GM12878 (cell line): ENCODE results near the gene PPCS. TPM values are rescaled to one million over a fixed set of nuclear protein-coding genes. Genes with fewer than 3 reads are reported as not detected.

Experiments
- ATAC-seq: fragments of 200-7000 bp; cut with Tn5 transposase; 3 replicates; pipeline ENCODE4 v1.9.1; 2020; ENCODE audit warnings: mild to moderate bottlenecking, moderate library complexity
- BruUV-seq: library from RNA; stranded (reverse); fragments of 400-500 nt; replicated peaks from 2 replicates; lab custom pipeline; 2021; lab: Mats Ljungman, UMichigan
- CTCF ChIA-PET: fragments of 300-600 bp; sonication (Branson Sonifier 250); formaldehyde crosslinking; extraction: SDS; loops from one replicate; lab custom pipeline; 2021; ENCODE audit warnings: inconsistent platforms; lab: Yijun Ruan, JAX
- POLR2A ChIA-PET: fragments of 350-600 bp; formaldehyde crosslinking; extraction: SDS; loops from one replicate; lab custom pipeline; 2021; ENCODE audit warnings: inconsistent platforms; lab: Charles Lee
- RAD21 ChIA-PET: fragments of 300-600 bp; sonication (Branson Sonifier 250); formaldehyde crosslinking; loops from one replicate; lab custom pipeline; 2023; ENCODE audit warnings: antibody characterized with exemption; ENCODE audit not compliant: unreplicated experiment; lab: Charles Lee
- SMC1A ChIA-PET: fragments of 300-600 bp; sonication (Branson Sonifier 250); formaldehyde crosslinking; loops from one replicate; lab custom pipeline; 2023; ENCODE audit not compliant: unreplicated experiment, uncharacterized antibody; lab: Charles Lee
- DNase-seq: peaks from one replicate; pipeline ENCODE4 v3.0.0-alpha.2; 2011; ENCODE audit warnings: low read depth, low spot score
- FAIRE-seq: peaks from 3 replicates; lab custom pipeline; 2011; peaks lifted over from hg19 to GRCh38; lab: Jason Lieb, UNC
- H2AFZ ChIP-seq: 2 replicates; pipeline ENCODE4 v1.6.0; 2011; ENCODE audit warnings: low read depth, low read length, control low read depth; ENCODE audit not compliant: control insufficient read depth
- H3K27ac ChIP-seq: 2 replicates; pipeline ENCODE4 v1.5.1; 2011; ENCODE audit warnings: control low read depth; ENCODE audit not compliant: control insufficient read depth, insufficient read depth
- H3K27me3 ChIP-seq, 2 experiments: replicated peaks in 1 of 2; 2 replicates each; pipeline versions ENCODE4 v1.6.0 to v1.6.1; 2011; ENCODE audit warnings: low read length in 1 of 2; ENCODE audit not compliant: control insufficient read depth in 2 of 2, insufficient read depth in 2 of 2
- H3K36me3 ChIP-seq, 2 experiments: 2 replicates each; pipeline ENCODE4 v1.5.1; 2011; ENCODE audit warnings: low read length in 1 of 2; ENCODE audit not compliant: control insufficient read depth in 2 of 2, insufficient read depth in 2 of 2
- H3K4me1 ChIP-seq: 2 replicates; pipeline ENCODE4 v1.6.1; 2011; ENCODE audit warnings: mild to moderate bottlenecking, low read length, moderate library complexity, mixed read lengths; ENCODE audit not compliant: control insufficient read depth, insufficient read depth
- H3K4me2 ChIP-seq: 2 replicates; pipeline ENCODE4 v1.6.0; 2011; ENCODE audit warnings: control low read depth; ENCODE audit not compliant: control insufficient read depth, insufficient read depth
- H3K4me3 ChIP-seq: fragments of 200-600 bp; sonication (generic); 2 replicates; pipeline ENCODE4 v1.5.1; 2016
- H3K79me2 ChIP-seq: 2 replicates; pipeline ENCODE4 v1.6.0; 2011; ENCODE audit warnings: low read length; ENCODE audit not compliant: control insufficient read depth, insufficient read depth
- H3K9ac ChIP-seq: 2 replicates; pipeline ENCODE4 v1.8.0; 2011; ENCODE audit warnings: low read length, control low read depth, mixed read lengths; ENCODE audit not compliant: control insufficient read depth, insufficient read depth
- H3K9me3 ChIP-seq: replicated peaks from 3 replicates; pipeline ENCODE4 v1.5.1; 2011; ENCODE audit warnings: mild to moderate bottlenecking, low read length; ENCODE audit not compliant: control insufficient read depth, insufficient read depth
- H4K20me1 ChIP-seq: 2 replicates; pipeline ENCODE4 v1.6.0; 2011; ENCODE audit not compliant: control insufficient read depth, insufficient read depth
- BMI1 ChIP-seq: fragments of 450-650 bp; IDR thresholded peaks from 2 replicates; pipeline ENCODE4 v1.6.1; 2016; ENCODE audit warnings: mild to moderate bottlenecking, moderate library complexity, borderline replicate concordance
- FOXK2 ChIP-seq: fragments of 450-650 bp; IDR thresholded peaks from 2 replicates; pipeline ENCODE4 v1.6.1; 2017; ENCODE audit warnings: mild to moderate bottlenecking, moderate library complexity
- MTA2 ChIP-seq: fragments of 450-650 bp; IDR thresholded peaks from 2 replicates; pipeline ENCODE4 v1.6.1; 2016; ENCODE audit warnings: low read depth, mild to moderate bottlenecking, moderate library complexity
- NBN ChIP-seq: fragments of 450-650 bp; IDR thresholded peaks from 2 replicates; pipeline ENCODE4 v1.6.1; 2016
- PKNOX1 ChIP-seq: fragments of 450-650 bp; IDR thresholded peaks from 2 replicates; pipeline ENCODE4 v1.6.1; 2016; ENCODE audit warnings: mild to moderate bottlenecking
- SPI1 ChIP-seq: IDR thresholded peaks from 2 replicates; pipeline ENCODE4 v1.6.1; 2011; ENCODE audit warnings: low read depth, mild to moderate bottlenecking, low read length, moderate library complexity, borderline replicate concordance; ENCODE audit not compliant: insufficient read depth
- WGBS: methylation state at CpG from one replicate; pipeline ENCODE4 v1.1.6; 2016; ENCODE audit warnings: low lambda C conversion rate; ENCODE audit not compliant: insufficient replicate concordance, insufficient coverage; ENCODE audit errors: missing lambda C conversion rate; 5-methylcytosine and 5-hydroxymethylcytosine counted together
- in situ Hi-C: fragments of 300-500 bp; cut with MboI; formaldehyde crosslinking; loops from 9 replicates; pipeline ENCODE4 v1.14.3; 2018; ENCODE audit warnings: mixed read lengths
- intact Hi-C: fragments of 100-400 bp; cut with micrococcal nuclease; formaldehyde crosslinking; loops from one replicate; pipeline ENCODE4 v1.14.2; 2022; ENCODE audit not compliant: unreplicated experiment
- polyA plus RNA-seq, 11 experiments: library from polyadenylated mRNA; depleted of rRNA in 4 of 11; unstranded in 6 of 11; stranded (reverse) in 5 of 11; fragments of >200 nt; fragmentation: Nextera tagmentation in 4 of 11; fragmentation: Illumina TruSeq in 1 of 11; extraction: Ambion mirVana in 4 of 11; extraction: Trizol in 1 of 11; gene quantifications; 1 replicate in 1 of 11; 2 replicates in 10 of 11; pipeline versions ENCODE4 v1.2.1 to v1.2.3, GENCODE V29; 2011 to 2016; ENCODE audit warnings: inconsistent platforms in 2 of 11, missing spikeins in 2 of 11, low read depth in 1 of 11
- total RNA-seq, 4 experiments: library from RNA; depleted of rRNA in 3 of 4; stranded (reverse); fragments of >200 nt in 3 of 4; fragmentation: Illumina TruSeq in 1 of 4; extraction: Trizol in 1 of 4; gene quantifications; 2 replicates each; pipeline versions ENCODE4 v1.2.1 to v1.2.3, GENCODE V29; 2013 to 2021
- TF ChIP-seq, protein P1 (sequence below): IDR thresholded peaks from 2 replicates; pipeline ENCODE4 v1.6.1; 2011; ENCODE audit warnings: low read depth, mild to moderate bottlenecking, low read length, moderate library complexity, borderline replicate concordance; ENCODE audit errors: extremely low read depth
- TF ChIP-seq, protein P2 (sequence below), 3 experiments: IDR thresholded peaks in 2 of 3; conservative IDR thresholded peaks in 1 of 3; 2 replicates each; pipeline ENCODE4 v1.5.1; 2011; ENCODE audit warnings: low read depth in 3 of 3, low read length in 3 of 3, mild to moderate bottlenecking in 3 of 3, control low read depth in 2 of 3, moderate library complexity in 2 of 3, inconsistent platforms in 1 of 3, mixed read lengths in 1 of 3; ENCODE audit not compliant: control insufficient read depth in 2 of 3, insufficient read depth in 1 of 3; ENCODE audit errors: extremely low read depth in 1 of 3

PPCS gene
- total and polyA plus RNA-seq, 10 of the 15 experiments (the other 5 are each of a cell fraction or from before 2014, with no cell fraction given) = 35.6 to 79.4 (median 51.9) TPM

GRCh38 chr1:42479621-42480020 lies 23.3 kb downstream of the PPCS start:
- H3K36me3 ChIP-seq = no peaks in the 10 kb centered on the region
- no peaks in the 10 kb centered on the region for H3K27me3 ChIP-seq
- no peaks in the 10 kb centered on the region for H3K4me1 ChIP-seq
- H3K4me3 ChIP-seq = no peak overlapping the region
- ChIA-PET CTCF (no interaction called here), POLR2A (no interaction called here), SMC1A (no interaction called here), RAD21 (no interaction called here)
- no peak overlapping the region for H2AFZ ChIP-seq
- TF ChIP-seq NBN = no peak
- TF ChIP-seq, protein P1, sequence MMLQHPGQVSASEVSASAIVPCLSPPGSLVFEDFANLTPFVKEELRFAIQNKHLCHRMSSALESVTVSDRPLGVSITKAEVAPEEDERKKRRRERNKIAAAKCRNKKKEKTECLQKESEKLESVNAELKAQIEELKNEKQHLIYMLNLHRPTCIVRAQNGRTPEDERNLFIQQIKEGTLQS = no peak
- TF ChIP-seq SPI1 = 0 out of 2 replicates have a peak, but pooled peaks have one; percentile 28
- no peak for TF ChIP-seq FOXK2
- TF ChIP-seq, protein P2, sequence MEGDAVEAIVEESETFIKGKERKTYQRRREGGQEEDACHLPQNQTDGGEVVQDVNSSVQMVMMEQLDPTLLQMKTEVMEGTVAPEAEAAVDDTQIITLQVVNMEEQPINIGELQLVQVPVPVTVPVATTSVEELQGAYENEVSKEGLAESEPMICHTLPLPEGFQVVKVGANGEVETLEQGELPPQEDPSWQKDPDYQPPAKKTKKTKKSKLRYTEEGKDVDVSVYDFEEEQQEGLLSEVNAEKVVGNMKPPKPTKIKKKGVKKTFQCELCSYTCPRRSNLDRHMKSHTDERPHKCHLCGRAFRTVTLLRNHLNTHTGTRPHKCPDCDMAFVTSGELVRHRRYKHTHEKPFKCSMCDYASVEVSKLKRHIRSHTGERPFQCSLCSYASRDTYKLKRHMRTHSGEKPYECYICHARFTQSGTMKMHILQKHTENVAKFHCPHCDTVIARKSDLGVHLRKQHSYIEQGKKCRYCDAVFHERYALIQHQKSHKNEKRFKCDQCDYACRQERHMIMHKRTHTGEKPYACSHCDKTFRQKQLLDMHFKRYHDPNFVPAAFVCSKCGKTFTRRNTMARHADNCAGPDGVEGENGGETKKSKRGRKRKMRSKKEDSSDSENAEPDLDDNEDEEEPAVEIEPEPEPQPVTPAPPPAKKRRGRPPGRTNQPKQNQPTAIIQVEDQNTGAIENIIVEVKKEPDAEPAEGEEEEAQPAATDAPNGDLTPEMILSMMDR (IDR thresholded peaks at IDR 0.05 in 2 of 3, conservative IDR thresholded peaks at IDR 0.05 in 1 of 3; ENCODE audit: control insufficient read depth in 2 of 3, extremely low read depth in 1 of 3, insufficient read depth in 1 of 3, low read depth in 3 of 3, low read length in 3 of 3) = peak; percentile 7 to 35 (median 25); a peak in 2 of 6 replicates
- TF ChIP-seq BMI1 = no peak
- no peak for TF ChIP-seq PKNOX1
- no peak for TF ChIP-seq MTA2
- DNase-seq = no peak
- no peak overlapping the region for H3K9ac ChIP-seq
- no peaks in the 10 kb centered on the region for H3K79me2 ChIP-seq
- in situ Hi-C loops (no loop called here), intact Hi-C loops (no loop called here)
- H4K20me1 ChIP-seq = no peaks in the 10 kb centered on the region
- FAIRE-seq = no peak
- no TSS peak for BruUV-seq
- no peak overlapping the region for H3K4me2 ChIP-seq
- no peaks in the 10 kb centered on the region for H3K9me3 ChIP-seq
- peak; percentile 82 for ATAC-seq
- WGBS = 43% methylated on average over 4 of the region's 4 CpGs
- H3K27ac ChIP-seq = no peak overlapping the region
